Pons (tissue), 1 donor: ENCODE data around the gene LPP.

Experiments
- DNase-seq: peaks from one replicate; pipeline ENCODE4 v3.0.0-alpha.2; 2016; ENCODE audit warnings: low spot score

Gene LPP

DNA sequence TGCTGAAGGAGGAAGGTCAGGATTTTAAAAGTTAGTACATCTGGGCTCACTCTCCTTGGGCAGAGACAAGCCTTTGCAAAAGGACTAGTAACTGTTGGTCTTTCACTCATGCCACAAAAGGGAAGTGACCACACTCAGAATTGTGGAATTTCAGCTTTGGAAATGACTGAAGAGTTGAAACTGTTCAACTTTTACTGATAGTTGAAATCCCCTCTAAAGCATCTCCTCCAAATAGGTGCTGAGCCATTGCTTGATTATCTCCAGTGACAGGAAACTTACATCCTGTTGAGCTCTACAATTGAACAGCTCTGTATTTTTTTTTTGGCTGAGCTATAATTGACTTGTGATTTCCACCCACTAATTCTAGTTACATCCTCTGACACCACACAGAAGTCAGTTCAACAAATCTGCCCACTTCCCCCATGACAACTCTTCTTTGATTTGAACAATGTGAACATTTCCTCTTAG is 763.0 kb downstream of the LPP start:
- peak; percentile 70 for DNase-seq

DNA sequence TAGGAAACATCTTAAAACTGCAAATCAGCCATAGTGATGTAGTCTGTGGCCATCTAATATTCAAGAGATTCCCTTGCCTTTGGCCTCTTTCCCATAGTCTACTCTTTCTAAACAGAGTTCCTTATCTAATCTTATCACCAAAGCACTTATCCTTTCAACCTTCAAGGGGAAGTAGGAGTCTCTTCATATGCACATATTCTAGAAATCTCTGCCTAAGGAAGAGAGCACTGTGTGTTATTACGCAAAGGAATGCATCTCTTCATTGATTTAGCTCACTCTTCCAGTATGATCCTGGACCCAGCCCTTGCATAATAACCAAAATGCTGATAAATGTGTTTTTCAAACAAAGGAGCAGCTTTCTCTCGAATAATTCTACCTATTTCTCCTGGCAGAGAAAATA is 764.1 kb downstream of the LPP start:
- DNase-seq: no peak

DNA sequence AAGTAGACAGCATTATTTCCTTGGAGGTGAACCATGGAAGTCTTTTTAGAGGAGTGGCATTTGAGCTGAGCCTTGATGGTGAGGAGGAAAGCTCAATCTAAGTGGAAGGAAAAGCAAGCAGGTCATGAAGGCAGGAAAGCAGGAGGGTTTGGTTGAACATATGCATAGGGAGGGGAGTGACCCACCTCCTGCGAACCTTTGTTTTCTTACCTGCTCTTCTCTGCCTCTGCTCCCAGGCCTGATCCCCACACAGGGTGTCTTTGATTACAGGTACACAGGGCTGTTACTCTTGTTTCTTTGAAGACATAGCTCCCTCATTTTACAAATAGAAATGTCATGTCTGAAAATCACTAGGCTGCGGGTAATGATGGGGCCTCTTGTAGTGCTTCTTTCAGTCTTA is 769.7 kb downstream of the LPP start:
- DNase-seq: no peak

DNA sequence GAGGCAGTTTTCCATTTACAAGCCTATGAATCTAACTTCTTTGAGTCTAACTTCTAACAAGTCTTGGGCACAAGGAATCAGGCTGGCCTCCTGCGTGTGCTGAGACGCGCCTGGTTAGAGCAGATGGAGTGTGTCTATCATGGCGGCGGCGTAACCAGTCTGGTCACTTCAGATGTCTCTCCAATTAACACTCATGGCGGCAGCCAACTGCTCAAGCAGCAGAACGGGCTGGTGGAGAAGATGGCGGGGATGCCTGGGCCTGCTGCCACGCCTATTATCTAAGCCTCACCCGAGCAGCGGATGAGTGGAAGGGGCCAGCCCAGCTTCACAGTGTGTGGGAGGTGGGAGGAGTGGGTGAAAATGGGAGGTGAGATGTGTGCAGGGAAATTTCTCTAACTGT is 771.4 kb downstream of the LPP start:
- DNase-seq: no peak

DNA sequence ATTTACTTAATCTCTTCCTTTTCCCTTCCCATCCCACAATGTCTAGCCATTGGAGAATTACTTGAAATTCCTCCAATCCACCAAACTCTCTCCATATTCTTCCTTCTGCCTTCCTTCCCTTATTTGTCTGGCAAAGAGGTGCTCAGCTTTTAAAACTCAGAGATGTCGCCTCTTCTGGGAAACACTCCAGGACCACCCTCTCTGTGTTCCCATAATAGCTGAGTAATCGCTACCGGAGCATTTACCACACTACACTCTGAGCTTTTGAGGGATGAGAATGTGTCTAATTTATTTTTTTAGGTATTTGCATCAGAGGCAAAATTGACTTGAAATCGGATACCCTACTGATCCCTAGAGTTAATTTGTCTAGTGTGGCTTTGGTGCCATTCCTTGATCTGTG is 772.2 kb downstream of the LPP start:
- no peak for DNase-seq

DNA sequence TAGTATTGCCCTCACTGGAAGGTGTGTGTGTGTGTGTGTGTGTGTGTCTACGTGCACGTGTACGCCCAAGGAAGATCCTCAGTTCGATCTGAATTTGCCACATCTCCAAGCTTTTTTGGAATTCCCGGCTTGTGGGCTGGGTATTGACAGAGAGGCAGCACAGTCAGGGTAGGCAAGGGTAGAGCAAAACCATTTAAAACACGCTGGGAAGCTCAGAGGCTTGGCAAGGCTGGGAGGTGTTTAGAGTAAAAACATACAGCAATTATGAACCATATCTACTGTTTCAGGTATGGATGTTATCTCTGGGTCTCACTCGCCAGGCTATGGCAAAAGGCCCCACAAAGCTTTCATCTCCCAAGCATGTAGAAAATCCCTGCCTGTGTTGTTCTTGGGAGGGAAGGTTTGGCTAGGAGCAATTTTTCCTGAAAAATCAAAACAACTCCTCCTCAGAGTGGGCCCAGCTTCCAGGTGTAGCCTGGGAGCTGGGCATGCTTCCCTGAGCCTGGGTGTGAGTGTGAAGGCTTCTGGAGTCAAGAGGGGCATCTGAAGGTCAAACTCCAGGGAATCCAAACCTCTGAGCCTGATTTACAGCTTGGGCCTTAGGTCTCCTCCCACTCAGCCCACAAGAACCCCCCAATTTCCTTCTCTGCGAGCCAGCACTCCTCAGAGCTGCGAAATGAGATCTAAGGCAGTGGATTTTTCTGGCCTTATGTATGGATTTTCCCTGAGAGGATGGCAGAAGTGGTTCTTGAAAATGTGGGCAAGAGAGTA is 773.0 kb downstream of the LPP start:
- DNase-seq: no peak

DNA sequence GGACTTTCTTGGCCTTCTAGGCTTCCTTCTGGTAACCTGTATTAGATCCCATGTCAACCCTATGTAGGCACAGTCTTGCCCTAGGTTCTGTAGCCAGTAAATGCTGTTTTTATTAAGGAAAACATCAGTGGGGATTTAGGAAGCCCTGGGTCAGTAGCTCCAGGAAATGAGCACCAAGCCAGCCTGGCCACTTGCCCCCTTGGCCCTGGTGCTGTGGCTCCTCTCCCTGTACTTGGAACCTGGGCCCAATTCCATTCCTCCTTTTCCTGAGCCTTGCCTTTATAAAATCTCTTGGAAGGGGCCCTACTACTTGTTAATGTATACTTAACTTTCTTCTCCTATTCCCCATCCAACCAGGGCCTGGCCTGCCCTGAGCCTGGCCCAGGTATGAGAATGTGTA is 774.0 kb downstream of the LPP start:
- no peak for DNase-seq

DNA sequence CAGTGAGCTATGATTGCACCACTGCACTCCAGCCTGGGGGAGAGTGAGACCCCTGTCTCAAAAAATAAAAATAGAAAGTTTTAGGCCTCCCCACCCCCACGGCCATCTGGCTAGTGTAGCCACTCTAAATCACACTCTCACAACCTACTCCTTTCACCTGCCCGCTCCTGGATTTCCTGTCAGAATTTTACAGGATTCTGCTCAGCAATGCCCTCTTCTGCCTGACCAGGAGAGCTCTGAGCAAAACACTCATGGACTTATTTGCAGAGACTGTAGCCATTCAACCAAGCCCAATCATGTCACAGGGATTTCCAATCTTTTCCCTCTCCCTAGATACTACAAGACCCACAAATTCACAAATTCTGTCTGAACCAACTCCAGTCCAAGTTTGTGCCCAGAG is 775.2 kb downstream of the LPP start:
- no peak for DNase-seq

DNA sequence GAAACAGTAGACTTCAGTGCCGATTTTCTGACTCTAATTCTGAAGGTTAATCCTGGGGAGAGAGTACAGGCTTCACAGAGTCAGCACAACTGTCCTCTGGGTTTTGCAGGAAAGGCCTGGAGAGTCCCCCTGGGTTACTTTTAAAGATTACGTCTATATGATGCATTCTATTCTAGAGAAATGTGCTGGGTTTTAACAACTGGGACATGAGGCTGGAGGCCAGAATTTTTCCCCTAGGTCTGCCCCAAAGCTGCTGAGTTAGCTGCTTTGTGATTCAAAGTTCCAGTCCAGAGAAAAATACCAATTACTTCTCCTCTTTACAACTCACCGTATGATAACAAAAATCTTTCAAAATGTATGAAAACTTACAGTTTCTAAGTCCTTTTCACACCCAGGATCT is 777.1 kb downstream of the LPP start:
- no peak for DNase-seq

DNA sequence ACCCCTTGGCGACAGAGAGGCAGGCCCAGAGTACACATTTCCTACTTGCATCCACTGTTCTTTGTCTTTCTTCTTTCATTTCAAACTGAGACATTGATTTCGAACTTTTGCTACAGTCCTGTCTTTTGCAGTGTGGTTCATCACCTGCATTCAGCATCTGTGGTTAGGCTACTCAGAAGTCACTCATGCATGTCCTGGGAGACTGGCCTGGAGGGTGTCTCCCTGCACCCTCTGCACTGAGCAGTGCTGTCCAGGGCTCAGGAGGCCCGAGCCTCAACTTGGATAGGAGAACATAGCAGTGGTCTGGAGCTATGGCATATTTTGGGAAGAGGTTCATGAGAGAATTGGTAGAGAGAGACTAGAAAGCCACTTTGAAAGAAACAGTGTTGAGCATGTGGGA is 777.6 kb downstream of the LPP start:
- no peak for DNase-seq

DNA sequence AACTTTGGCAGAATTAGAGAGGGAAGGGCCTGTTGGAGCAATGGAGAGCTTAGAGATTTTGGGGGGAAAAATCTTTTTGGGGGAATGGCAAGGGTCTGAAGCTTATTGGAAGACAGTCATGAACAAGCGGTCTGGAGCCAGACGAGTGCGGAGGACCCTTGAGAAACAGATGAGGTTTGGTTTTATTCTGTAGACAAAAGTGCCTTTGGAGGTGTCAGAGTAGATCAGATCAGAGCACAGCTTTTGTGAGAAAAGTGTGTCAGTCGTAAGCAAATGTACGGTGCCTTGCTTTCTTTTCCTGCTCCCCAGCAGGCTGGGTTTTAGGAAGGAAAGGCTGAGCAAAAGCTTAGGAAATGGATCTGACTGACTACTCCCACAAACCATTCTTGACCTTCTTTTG is 781.0 kb downstream of the LPP start:
- no peak for DNase-seq

DNA sequence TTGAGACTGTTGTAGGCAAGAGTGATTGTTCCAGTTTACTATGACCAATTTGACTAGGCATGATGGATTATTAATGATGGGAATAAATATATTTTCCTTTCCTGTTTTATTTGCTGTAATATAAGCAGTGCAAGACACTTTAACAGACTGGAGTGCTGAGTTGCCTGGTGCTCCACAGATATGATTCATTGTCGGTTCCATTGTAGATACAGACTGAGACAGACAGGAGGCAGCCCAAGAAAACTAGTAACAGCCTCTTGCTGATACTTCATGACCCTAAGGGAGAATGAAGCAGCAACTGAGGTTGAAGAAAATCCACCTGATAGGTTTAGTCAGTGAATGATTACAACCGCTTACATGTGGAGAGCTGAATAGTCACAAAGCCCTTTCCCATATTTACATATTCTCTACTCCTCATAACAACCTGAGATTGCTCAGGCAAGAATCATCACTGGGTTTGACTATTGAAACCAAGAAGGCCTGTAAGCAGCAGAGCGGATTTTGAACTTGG is 782.7 kb downstream of the LPP start:
- DNase-seq: no peak

DNA sequence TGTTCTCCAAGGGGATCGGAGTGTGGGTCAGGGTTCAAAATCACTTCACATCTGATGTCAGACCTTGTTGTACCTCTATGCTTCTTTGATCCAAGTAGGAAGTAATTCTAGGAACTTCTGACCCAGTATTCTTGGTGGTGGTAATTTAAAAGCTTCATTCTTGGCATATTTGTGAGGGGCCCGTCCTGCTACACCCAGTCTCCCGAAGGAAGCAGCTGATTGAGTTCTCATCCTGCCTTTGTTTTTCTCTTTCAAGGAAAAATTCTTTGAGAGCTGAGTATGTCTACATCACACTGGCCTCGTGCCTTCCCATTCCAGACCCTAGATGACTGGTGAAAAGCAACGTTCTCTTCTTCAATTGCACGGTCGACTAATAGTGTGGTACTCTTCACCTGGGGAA is 783.4 kb downstream of the LPP start:
- DNase-seq: no peak

DNA sequence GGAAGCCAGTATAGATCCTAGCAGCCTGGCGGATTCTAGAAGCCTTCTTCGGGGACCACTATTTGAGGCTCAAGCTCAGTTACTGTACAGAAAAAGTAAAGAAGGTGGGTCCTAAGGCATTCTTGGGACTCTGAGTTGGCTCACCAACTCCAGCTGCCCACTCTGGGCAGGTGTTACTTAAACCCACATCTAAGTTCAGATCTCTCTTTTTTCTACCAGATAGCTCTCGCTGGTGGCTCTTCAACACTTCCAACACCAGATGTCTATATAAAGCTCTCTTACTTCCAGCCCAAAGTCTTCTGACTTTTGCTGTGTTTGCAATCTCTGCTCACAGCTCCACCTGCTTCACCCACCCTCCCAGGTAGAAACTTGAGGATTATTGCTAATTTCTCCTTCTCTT is 785.0 kb downstream of the LPP start:
- DNase-seq: no peak

DNA sequence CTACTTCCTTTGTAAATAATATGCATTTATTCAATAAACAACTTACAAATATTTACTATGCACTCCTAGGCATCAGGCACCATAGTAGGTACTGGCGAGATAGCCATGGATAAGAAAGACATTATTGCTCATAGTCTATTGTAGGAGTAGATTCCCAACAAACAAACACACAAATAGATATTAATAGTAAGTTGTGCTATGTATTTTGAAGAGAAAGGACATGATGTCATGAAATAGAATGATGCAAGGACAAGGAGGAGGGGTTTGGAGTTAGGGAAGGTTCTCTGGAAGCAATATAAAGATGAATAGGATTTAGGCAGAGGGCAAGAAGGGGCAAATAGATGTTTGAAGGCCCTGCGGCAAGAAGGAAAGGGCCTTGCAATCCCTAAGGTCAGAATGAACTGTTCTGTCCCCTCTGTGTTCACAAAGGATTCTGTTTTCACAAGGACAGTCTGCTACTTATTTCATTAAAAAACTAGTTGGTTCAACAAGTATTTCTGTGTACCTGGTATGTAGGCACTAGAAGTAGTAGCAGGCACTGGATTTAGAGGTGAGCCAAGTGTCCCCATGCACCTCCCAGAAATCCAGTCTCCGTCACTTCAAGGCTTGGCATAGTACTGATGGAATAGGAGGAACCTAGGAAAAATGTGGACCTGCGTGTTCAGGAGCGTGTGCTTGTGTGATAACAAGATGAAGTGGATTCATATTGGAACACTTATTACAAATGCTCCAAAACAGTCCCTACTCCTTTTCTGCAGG is 786.0 kb downstream of the LPP start:
- no peak for DNase-seq
